Thoracic aorta (tissue), 2 donors: ENCODE data around the gene TMEM51. TPM values are rescaled to one million over a fixed set of nuclear protein-coding genes. Genes with fewer than 3 reads are reported as not detected.

Experiments
- ATAC-seq: fragments of 150-250 bp; one replicate; pipeline ENCODE4 v1.8.0; 2017; ENCODE audit warnings: low read depth; ENCODE audit not compliant: insufficient number of reproducible peaks, low FRiP score
- DNase-seq: peaks from one replicate; pipeline ENCODE4 v3.0.0-alpha.2; 2020; ENCODE audit warnings: low spot score
- H3K27ac ChIP-seq, 2 donors: fragments of 200-600 bp; sonication (generic); 1 replicate in 1 of 2; 2 replicates in 1 of 2; pipeline ENCODE4 v1.5.1; 2016; ENCODE audit warnings: mild to moderate bottlenecking in 2 of 2, moderate library complexity in 2 of 2
- H3K27me3 ChIP-seq: fragments of 200-600 bp; sonication (generic); replicated peaks from 2 replicates; pipeline ENCODE4 v1.6.0; 2016; ENCODE audit warnings: mild to moderate bottlenecking; ENCODE audit not compliant: insufficient read depth
- H3K36me3 ChIP-seq: fragments of 200-600 bp; sonication (generic); one replicate; pipeline ENCODE4 v1.5.1; 2016
- H3K4me1 ChIP-seq, 2 donors: fragments of 200-600 bp; sonication (generic); 1 replicate in 1 of 2; 2 replicates in 1 of 2; pipeline versions ENCODE4 v1.5.1 to v1.6.0; 2016; ENCODE audit warnings: low read depth in 2 of 2, mild to moderate bottlenecking in 1 of 2; ENCODE audit not compliant: control insufficient read depth in 1 of 2
- H3K4me3 ChIP-seq: fragments of 200-600 bp; sonication (generic); 2 replicates; pipeline ENCODE4 v1.5.1; 2016; ENCODE audit warnings: mild to moderate bottlenecking
- H3K9me3 ChIP-seq: fragments of 200-600 bp; sonication (generic); 2 replicates; pipeline ENCODE4 v1.5.1; 2016
- CTCF ChIP-seq: fragments of 200-600 bp; sonication (generic); IDR thresholded peaks from one replicate; pipeline ENCODE4 v1.5.1; 2019; ENCODE audit warnings: antibody characterized with exemption
- total RNA-seq, 2 donors: library from RNA; depleted of rRNA; stranded (reverse); fragments of >200 nt; gene quantifications; one replicate each; pipeline versions ENCODE4 v1.1.0 to v1.2.3, GENCODE V29; 2016

The TMEM51 gene
- total RNA-seq, 2 donors from 2014 or later, result 2.0 to 5.9 TPM

DNA sequence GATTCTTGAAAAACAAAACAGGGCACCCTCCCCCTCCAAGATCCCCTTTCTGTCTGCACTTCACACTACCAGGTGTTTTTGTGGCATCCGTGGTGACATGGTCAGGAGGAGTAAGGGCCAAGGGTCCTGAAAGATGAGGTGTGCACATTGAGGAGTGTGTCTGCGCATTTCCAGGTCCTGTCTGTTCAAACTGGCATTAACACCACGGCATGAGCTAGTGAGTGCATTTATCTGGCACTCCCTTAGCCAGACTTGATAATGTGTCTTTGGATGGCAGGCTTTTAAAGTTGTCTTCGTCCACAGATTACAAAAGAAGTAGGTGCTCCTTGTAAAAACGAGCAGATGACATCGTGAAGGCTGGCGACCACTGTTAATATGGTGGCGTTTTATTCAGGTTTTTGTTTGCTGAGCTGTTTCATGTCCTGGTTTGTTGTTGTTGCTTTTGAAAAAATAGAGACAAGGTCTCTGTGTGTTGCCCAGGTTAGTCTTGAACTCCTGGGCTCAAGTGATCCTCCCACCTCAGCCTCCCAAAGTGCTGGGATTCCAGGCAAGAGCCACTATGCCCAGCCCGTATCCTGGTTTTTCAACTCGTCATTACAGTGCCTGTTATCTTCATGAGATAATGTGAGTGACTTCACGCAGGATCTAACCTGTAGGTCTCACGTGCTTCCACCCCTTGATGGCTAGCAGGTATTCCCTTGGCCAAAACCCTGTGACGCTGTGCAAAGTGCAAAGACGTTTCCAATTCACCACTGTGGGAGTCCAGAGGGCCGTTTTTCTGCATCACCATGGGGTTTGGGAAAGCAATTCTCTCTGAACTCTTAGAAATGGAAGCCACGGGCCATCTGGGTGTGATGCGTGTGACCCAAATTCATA lies 4.2 kb downstream of the TMEM51 start:
- ATAC-seq, result no peak
- H3K4me3 ChIP-seq, result no peak overlapping the region
- no peaks in the 10 kb centered on the region for H3K9me3 ChIP-seq
- no peaks in the 10 kb centered on the region for H3K27me3 ChIP-seq
- no peak overlapping the region for H3K27ac ChIP-seq
- DNase-seq, result no peak
- peaks cover 6 to 19% of the 10 kb centered on the region in 2 donors for H3K4me1 ChIP-seq
- no peaks in the 10 kb centered on the region for H3K36me3 ChIP-seq
- TF ChIP-seq CTCF, result no peak

DNA sequence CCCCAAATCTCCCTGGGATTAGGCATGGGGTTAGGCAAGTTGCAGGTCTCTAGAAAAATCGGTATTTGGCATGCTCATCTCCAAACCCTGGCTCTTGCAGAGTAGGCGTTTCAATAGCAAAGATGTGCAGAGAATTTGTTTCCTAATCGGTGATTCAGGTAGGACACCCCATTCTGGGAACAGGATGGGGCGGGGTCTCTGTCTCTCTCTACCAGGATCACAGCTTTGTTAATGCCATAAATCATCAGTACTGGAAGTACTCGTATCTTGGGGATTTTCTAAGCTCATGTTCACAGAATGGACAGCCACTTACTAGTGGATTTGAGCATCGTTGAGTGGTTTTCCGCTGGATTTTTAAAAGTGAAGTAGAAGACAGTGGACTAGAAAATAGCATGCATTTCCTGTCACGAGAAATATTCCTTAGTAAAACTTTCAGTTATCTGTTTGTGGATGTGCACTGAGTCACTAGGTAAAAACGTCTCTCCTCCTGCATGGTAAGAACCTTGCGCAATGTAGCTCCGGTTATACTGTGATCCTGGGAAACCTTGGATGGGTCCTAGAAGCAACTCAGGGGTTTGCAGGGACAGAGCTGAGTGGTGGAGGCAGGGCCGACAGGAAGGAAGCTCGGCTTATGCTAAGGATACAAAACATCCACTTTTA lies 5.1 kb downstream of the TMEM51 start:
- no peak for TF ChIP-seq CTCF
- Histone ChIP-seq H3K9me3 (no peaks in the 10 kb centered on the region), H3K27ac (no peak overlapping the region), H3K4me1 (peaks cover 6 to 19% of the 10 kb centered on the region in 2 donors), H3K27me3 (no peaks in the 10 kb centered on the region), H3K36me3 (no peaks in the 10 kb centered on the region), H3K4me3 (no peak overlapping the region)
- DNase-seq, result no peak
- ATAC-seq, result no peak

DNA sequence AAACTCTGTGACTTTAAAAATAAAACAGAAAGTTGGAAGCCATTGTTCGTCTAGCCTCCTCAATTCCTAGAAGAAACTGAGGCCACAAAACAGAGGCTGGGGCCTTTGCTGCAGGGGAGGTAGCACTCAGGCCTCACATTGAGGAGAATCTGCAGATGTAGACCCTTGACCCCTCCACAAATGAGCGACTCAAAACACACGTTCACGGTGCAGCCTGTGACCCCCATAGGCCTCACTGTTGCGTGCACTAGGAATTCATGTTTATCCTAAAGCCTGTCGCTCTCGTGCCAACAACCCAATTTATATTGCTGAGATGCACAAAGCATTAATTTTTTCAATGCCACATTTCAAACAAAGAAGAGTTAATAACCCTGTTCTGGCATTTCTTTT lies 5.6 kb downstream of the TMEM51 start:
- no peak for TF ChIP-seq CTCF
- Histone ChIP-seq H3K27me3 (no peaks in the 10 kb centered on the region), H3K9me3 (no peaks in the 10 kb centered on the region), H3K36me3 (no peaks in the 10 kb centered on the region), H3K4me3 (no peak overlapping the region), H3K27ac (no peak overlapping the region), H3K4me1 (peaks cover 5 to 17% of the 10 kb centered on the region in 2 donors)
- ATAC-seq (no peak), DNase-seq (no peak)

GRCh38 chr1:15160626-15161025 lies 7.1 kb downstream of the TMEM51 start:
- Histone ChIP-seq H3K4me3 (no peak overlapping the region), H3K36me3 (no peaks in the 10 kb centered on the region), H3K27me3 (no peaks in the 10 kb centered on the region), H3K9me3 (no peaks in the 10 kb centered on the region), H3K27ac (no peak overlapping the region), H3K4me1 (peaks cover 0 to 7% of the 10 kb centered on the region in 2 donors)
- no peak for ATAC-seq
- no peak for TF ChIP-seq CTCF
- DNase-seq, result no peak

DNA sequence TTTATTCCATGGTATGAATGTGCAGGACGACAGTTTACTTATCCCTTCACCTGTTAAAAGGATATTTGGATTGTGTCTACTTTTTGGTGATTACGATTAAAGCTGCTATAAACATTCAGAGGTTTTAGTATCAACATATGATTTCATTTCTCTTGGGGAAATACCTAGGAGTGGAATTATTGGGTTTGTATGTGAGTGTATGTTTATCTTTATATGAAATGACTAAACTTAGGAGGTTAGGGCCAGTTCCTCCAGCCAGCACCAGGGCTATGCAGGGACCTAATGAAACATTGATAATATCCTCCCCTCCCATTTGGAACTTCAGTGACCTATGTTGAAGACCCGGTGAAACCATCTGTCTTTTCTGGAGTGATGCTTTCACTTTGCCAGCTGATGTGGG lies 13.8 kb downstream of the TMEM51 start:
- H3K27me3 ChIP-seq, result no peaks in the 10 kb centered on the region
- H3K4me3 ChIP-seq, result no peak overlapping the region
- peaks cover 3 to 9% of the 10 kb centered on the region in 2 donors for H3K4me1 ChIP-seq
- ATAC-seq (no peak), DNase-seq (no peak)
- H3K36me3 ChIP-seq, result no peaks in the 10 kb centered on the region
- H3K9me3 ChIP-seq, result no peaks in the 10 kb centered on the region
- no peak overlapping the region for H3K27ac ChIP-seq
- no peak for TF ChIP-seq CTCF
